KMS-11 (cell line): ENCODE data around the gene NUS1.
"Not testable (repeated sequence)": the region's sequence is repeated elsewhere in the genome, so short reads cannot be mapped to it uniquely, and the experiment has no call there.

Source experiments
- H2AFZ ChIP-seq: fragments of 200-600 bp; sonication (generic); 2 replicates; pipeline ENCODE4 v1.6.1; 2016; ENCODE audit warnings: antibody characterized with exemption, mixed run types, low read depth
- H3K27ac ChIP-seq: fragments of 200-600 bp; sonication (generic); 2 replicates; pipeline ENCODE4 v1.6.1; 2016; ENCODE audit warnings: mild to moderate bottlenecking, mixed run types
- H3K27me3 ChIP-seq: fragments of 200-600 bp; sonication (generic); 2 replicates; pipeline ENCODE4 v1.6.1; 2017; ENCODE audit warnings: mild to moderate bottlenecking, low read depth, mixed run types, moderate library complexity; ENCODE audit not compliant: insufficient read depth
- H3K36me3 ChIP-seq: fragments of 200-600 bp; sonication (generic); 2 replicates; pipeline ENCODE4 v1.6.1; 2017; ENCODE audit warnings: mild to moderate bottlenecking, mixed run types; ENCODE audit not compliant: insufficient read depth
- H3K4me1 ChIP-seq: fragments of 200-600 bp; sonication (generic); 2 replicates; pipeline ENCODE4 v1.6.1; 2016; ENCODE audit warnings: mild to moderate bottlenecking, low read depth, mixed run types; ENCODE audit not compliant: poor library complexity, severe bottlenecking
- H3K4me2 ChIP-seq: fragments of 200-600 bp; sonication (generic); 2 replicates; pipeline ENCODE4 v1.7.0; 2016; ENCODE audit warnings: mild to moderate bottlenecking, mixed run types
- H3K4me3 ChIP-seq: fragments of 200-600 bp; sonication (generic); IDR thresholded peaks from 2 replicates; pipeline ENCODE4 v1.6.1; 2017; ENCODE audit warnings: low read depth, low read length, mixed read lengths; ENCODE audit not compliant: insufficient read depth
- H3K79me2 ChIP-seq: fragments of 200-600 bp; sonication (generic); 2 replicates; pipeline ENCODE4 v1.6.1; 2016; ENCODE audit warnings: low read depth, mixed run types; ENCODE audit not compliant: insufficient read depth
- H3K9ac ChIP-seq: fragments of 200-600 bp; sonication (generic); 2 replicates; pipeline ENCODE4 v1.6.1; 2016; ENCODE audit warnings: mild to moderate bottlenecking, mixed run types
- H4K20me1 ChIP-seq: fragments of 200-600 bp; sonication (generic); 2 replicates; pipeline ENCODE4 v1.6.1; 2016; ENCODE audit warnings: mild to moderate bottlenecking, mixed run types; ENCODE audit not compliant: insufficient read depth
- CTCF ChIP-seq: fragments of 200-600 bp; sonication (generic); conservative IDR thresholded peaks from 2 replicates; pipeline ENCODE4 v1.6.1; 2017; ENCODE audit warnings: low read depth, mild to moderate bottlenecking, antibody characterized with exemption, low read length, moderate library complexity, mixed read lengths

Gene NUS1

GRCh38 chr6:117687021-117687648, 11.9 kb downstream of the NUS1 start:
- TF ChIP-seq CTCF, result no peak
- Histone ChIP-seq H3K36me3 (no peaks in the 10 kb centered on the region), H2AFZ (no peak overlapping the region), H3K4me2 (no peak overlapping the region), H3K4me3 (no peak overlapping the region), H3K79me2 (peaks cover 68% of the 10 kb centered on the region), H3K9ac (no peak overlapping the region), H3K4me1 (peaks cover 3% of the 10 kb centered on the region), H4K20me1 (no peaks in the 10 kb centered on the region), H3K27ac (no peak overlapping the region), H3K27me3 (no peaks in the 10 kb centered on the region)

- H3K79me2 ChIP-seq, result peaks cover 45% of the 10 kb centered on the region
- H4K20me1 ChIP-seq, result not testable (repeated sequence)
These were observed 14.3 kb downstream of the NUS1 start for GRCh38 chr6:117689584-117689983.

GRCh38 chr6:117706504-117706903, 31.2 kb downstream of the NUS1 start:
- Histone ChIP-seq H3K4me2 (no peak overlapping the region), H3K4me3 (no peak overlapping the region), H3K27me3 (no peaks in the 10 kb centered on the region), H3K27ac (no peak overlapping the region), H2AFZ (no peak overlapping the region), H3K36me3 (no peaks in the 10 kb centered on the region), H3K79me2 (no peaks in the 10 kb centered on the region), H3K9ac (no peak overlapping the region), H4K20me1 (no peaks in the 10 kb centered on the region), H3K4me1 (no peaks in the 10 kb centered on the region)
- no peak for TF ChIP-seq CTCF

More at GRCh38 chr6:117689584-117689983, 14.3 kb downstream of the NUS1 start:
- not testable (repeated sequence) for H3K4me3 ChIP-seq, H3K27ac ChIP-seq, H3K4me2 ChIP-seq, H3K9ac ChIP-seq, H3K36me3 ChIP-seq, H3K27me3 ChIP-seq, H3K4me1 ChIP-seq, H2AFZ ChIP-seq

GRCh38 chr6:117706936-117707509, 31.8 kb downstream of the NUS1 start:
- H4K20me1 ChIP-seq, H3K4me1 ChIP-seq, H3K9ac ChIP-seq, H3K79me2 ChIP-seq, H3K4me3 ChIP-seq, H3K4me2 ChIP-seq, H2AFZ ChIP-seq, H3K27me3 ChIP-seq, H3K36me3 ChIP-seq, H3K27ac ChIP-seq: not testable (repeated sequence)

- Histone ChIP-seq H3K4me1 (no peaks in the 10 kb centered on the region), H4K20me1 (no peaks in the 10 kb centered on the region), H3K27ac (no peak overlapping the region), H3K9ac (no peak overlapping the region), H3K36me3 (no peaks in the 10 kb centered on the region), H3K4me3 (no peak overlapping the region), H2AFZ (no peak overlapping the region), H3K4me2 (no peak overlapping the region), H3K27me3 (no peaks in the 10 kb centered on the region), H3K79me2 (no peaks in the 10 kb centered on the region)
- TF ChIP-seq CTCF, result no peak
These were observed 36.1 kb downstream of the NUS1 start for GRCh38 chr6:117711369-117711768.
